Fibroblast of pulmonary artery (primary cell): Measurements from ENCODE around the gene LHPP.

Experiments used
- DNase-seq: peaks from one replicate; pipeline ENCODE4 v3.0.0-alpha.2; 2010; ENCODE audit warnings: low read depth
- H3K4me3 ChIP-seq: replicated peaks from 2 replicates; pipeline ENCODE4 v1.5.1; 2011; ENCODE audit warnings: low read depth, mild to moderate bottlenecking, control low read depth, low read length, moderate library complexity
- TF ChIP-seq, protein P1 (sequence below): IDR thresholded peaks from 2 replicates; pipeline ENCODE4 v1.5.1; 2011; ENCODE audit warnings: mild to moderate bottlenecking, control low read depth, low read length, inconsistent platforms; ENCODE audit errors: missing control alignments

Gene LHPP

GRCh38 chr10:124542336-124542735 lies 80.7 kb downstream of the LHPP start:
- no peak overlapping the region for H3K4me3 ChIP-seq
- TF ChIP-seq, protein P1, sequence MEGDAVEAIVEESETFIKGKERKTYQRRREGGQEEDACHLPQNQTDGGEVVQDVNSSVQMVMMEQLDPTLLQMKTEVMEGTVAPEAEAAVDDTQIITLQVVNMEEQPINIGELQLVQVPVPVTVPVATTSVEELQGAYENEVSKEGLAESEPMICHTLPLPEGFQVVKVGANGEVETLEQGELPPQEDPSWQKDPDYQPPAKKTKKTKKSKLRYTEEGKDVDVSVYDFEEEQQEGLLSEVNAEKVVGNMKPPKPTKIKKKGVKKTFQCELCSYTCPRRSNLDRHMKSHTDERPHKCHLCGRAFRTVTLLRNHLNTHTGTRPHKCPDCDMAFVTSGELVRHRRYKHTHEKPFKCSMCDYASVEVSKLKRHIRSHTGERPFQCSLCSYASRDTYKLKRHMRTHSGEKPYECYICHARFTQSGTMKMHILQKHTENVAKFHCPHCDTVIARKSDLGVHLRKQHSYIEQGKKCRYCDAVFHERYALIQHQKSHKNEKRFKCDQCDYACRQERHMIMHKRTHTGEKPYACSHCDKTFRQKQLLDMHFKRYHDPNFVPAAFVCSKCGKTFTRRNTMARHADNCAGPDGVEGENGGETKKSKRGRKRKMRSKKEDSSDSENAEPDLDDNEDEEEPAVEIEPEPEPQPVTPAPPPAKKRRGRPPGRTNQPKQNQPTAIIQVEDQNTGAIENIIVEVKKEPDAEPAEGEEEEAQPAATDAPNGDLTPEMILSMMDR, result no peak
- DNase-seq, result no peak

DNA sequence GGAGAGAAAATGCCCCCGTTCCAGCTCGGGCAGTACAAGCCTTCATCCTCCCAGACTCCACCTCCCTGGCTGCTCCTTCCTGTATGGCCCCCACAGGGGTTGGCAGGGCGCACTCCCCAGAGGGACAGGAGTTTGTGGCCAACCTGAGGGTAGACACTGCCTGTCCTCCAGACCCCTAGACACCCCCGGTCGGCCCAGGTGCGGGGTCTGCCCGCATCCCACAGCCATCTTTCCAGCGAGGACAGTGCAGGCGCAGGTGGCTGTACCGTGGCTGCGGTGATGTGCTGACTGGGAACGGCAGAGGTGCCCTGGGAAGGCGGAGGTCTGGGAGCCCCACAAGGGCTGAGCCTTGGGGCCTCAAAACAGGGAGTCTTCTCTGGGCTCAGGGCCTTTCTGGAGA lies 81.5 kb downstream of the LHPP start:
- no peak overlapping the region for H3K4me3 ChIP-seq
- TF ChIP-seq, protein P1, result no peak
- DNase-seq, result no peak

GRCh38 chr10:124543971-124544370 lies 82.3 kb downstream of the LHPP start:
- no peak for DNase-seq
- TF ChIP-seq, protein P1, result no peak
- H3K4me3 ChIP-seq, result no peak overlapping the region

- TF ChIP-seq, protein P1, result no peak
- no peak for DNase-seq
- no peak overlapping the region for H3K4me3 ChIP-seq
These were observed 83.1 kb downstream of the LHPP start for GRCh38 chr10:124544711-124545110.

- no peak for DNase-seq
- TF ChIP-seq, protein P1, result no peak
- H3K4me3 ChIP-seq, result no peak overlapping the region
These were observed 83.9 kb downstream of the LHPP start for GRCh38 chr10:124545351-124546054.

DNA sequence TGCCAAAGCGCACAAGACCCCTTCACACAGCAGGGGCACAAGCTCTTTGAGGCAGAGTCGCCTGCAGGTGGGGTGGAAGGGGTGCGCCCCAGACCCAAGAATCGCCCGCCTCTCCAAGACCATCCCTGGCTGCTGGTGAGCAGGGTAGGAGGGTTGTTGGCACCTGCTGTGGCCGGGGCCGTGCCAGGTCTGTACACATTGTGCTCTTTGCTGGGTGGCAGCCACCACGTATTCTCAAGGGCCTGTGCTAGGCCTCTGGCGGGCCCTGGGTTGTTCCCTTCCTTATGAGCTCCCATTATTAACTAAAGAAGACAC lies 84.4 kb downstream of the LHPP start:
- TF ChIP-seq, protein P1, result no peak
- no peak overlapping the region for H3K4me3 ChIP-seq
- DNase-seq, result no peak

DNA sequence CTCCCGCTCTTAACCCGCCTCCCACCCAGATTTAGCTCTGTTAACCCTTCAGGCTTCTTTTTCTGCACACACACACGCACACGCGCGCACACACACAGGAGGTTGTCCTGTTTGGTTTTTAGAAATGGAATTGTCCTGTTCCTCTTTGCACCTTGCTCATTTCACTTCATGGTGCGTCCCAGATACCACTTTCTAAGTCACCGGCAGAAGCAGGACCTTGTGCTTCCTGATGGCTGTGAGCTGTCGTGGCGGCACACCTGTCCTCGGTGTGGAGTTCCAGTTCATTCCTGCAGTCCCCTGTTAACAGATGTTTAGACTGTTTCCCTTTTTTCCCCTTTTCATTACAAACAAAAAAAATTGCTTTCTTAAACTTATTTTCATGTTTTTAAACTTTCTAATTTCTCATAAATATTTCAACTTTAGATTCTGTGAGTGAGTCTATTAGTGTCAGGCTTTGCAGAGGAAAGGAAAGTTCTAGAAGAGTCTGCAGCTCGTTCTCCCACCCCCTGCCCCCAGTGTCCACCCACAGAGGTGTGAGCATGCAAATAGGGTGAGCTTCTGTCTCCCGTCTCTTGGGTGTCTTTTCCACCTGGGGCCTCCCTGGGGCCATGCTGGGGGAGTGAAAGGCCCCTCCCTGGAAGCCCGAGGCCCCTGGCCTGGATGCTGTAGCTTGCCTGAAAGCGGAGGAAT lies 85.5 kb downstream of the LHPP start:
- H3K4me3 ChIP-seq, result no peak overlapping the region
- TF ChIP-seq, protein P1, result no peak
- DNase-seq, result no peak
